HEK293 (cell line): ENCODE results near the gene MT1F.

Experiments used
- CTCF ChIA-PET: fragments of 350-600 bp; formaldehyde crosslinking; extraction: SDS; loops from one replicate; lab custom pipeline; 2021; ENCODE audit warnings: antibody characterized with exemption; lab: Yijun Ruan, JAX
- POLR2A ChIA-PET: fragments of 300-600 bp; formaldehyde crosslinking; extraction: SDS; loops from one replicate; lab custom pipeline; 2020; ENCODE audit warnings: antibody characterized with exemption, inconsistent platforms; lab: Yijun Ruan, JAX
- H3K27ac ChIP-seq: fragments of 200-500 bp; sonication (Bioruptor generic); 2 replicates; pipeline ENCODE4 v1.5.1; 2014; ENCODE audit warnings: low read depth, low read length, control low read depth, inconsistent platforms; ENCODE audit errors: extremely low read depth
- H3K36me3 ChIP-seq, 2 experiments: fragments of 200-500 bp in 1 of 2; sonication (Bioruptor generic) in 1 of 2; 1 replicate in 1 of 2; 2 replicates in 1 of 2; pipeline ENCODE4 v1.5.1; 2014 to 2017; ENCODE audit warnings: inconsistent platforms in 2 of 2, low read length in 2 of 2; ENCODE audit not compliant: control insufficient read depth in 2 of 2, insufficient read depth in 1 of 2
- H3K4me1 ChIP-seq: fragments of 200-500 bp; sonication (Bioruptor generic); 2 replicates; pipeline ENCODE4 v1.5.1; 2014; ENCODE audit warnings: mild to moderate bottlenecking, low read length, inconsistent platforms; ENCODE audit not compliant: control insufficient read depth, insufficient read depth
- H3K4me3 ChIP-seq: 2 replicates; pipeline ENCODE4 v1.5.1; 2011; ENCODE audit warnings: low read depth, mild to moderate bottlenecking, control low read depth, low read length, moderate library complexity
- H3K9me3 ChIP-seq: fragments of 200-500 bp; sonication (Bioruptor generic); 2 replicates; pipeline ENCODE4 v1.5.1; 2014; ENCODE audit warnings: low read depth, low read length, inconsistent platforms; ENCODE audit not compliant: control insufficient read depth, insufficient read depth
- GLI4 ChIP-seq: fragments of 450-650 bp; formaldehyde crosslinking; IDR thresholded peaks from 2 replicates; pipeline ENCODE4 v1.5.1; 2016; ENCODE audit warnings: missing biosample characterization, missing genetic modification characterization
- KLF10 ChIP-seq: fragments of 450-650 bp; IDR thresholded peaks from 2 replicates; pipeline ENCODE4 v1.5.1; 2018; ENCODE audit warnings: missing biosample characterization, mild to moderate bottlenecking, missing genetic modification characterization
- MYNN ChIP-seq: fragments of 450-650 bp; formaldehyde crosslinking; IDR thresholded peaks from 2 replicates; pipeline ENCODE4 v1.5.1; 2016; ENCODE audit warnings: missing biosample characterization, missing genetic modification characterization, borderline replicate concordance
- MZF1 ChIP-seq: fragments of 450-650 bp; formaldehyde crosslinking; IDR thresholded peaks from 2 replicates; pipeline ENCODE4 v1.5.1; 2017; ENCODE audit warnings: missing biosample characterization, missing genetic modification characterization, borderline replicate concordance
- TCF7L2 ChIP-seq: IDR thresholded peaks from 2 replicates; pipeline ENCODE4 v1.6.1; 2011; ENCODE audit warnings: low read depth, mild to moderate bottlenecking, inconsistent platforms, low read length, moderate library complexity, borderline replicate concordance
- YY2 ChIP-seq: fragments of 450-650 bp; formaldehyde crosslinking; IDR thresholded peaks from 2 replicates; pipeline ENCODE4 v1.5.1; 2016; ENCODE audit warnings: missing biosample characterization, missing genetic modification characterization
- ZBTB20 ChIP-seq: fragments of 450-650 bp; formaldehyde crosslinking; IDR thresholded peaks from 2 replicates; pipeline ENCODE4 v1.5.1; 2016; ENCODE audit warnings: missing biosample characterization, missing genetic modification characterization
- ZBTB49 ChIP-seq: fragments of 450-650 bp; formaldehyde crosslinking; IDR thresholded peaks from 2 replicates; pipeline ENCODE4 v1.5.1; 2016; ENCODE audit warnings: missing biosample characterization, missing genetic modification characterization, low read depth
- ZBTB6 ChIP-seq: fragments of 450-650 bp; formaldehyde crosslinking; IDR thresholded peaks from 2 replicates; pipeline ENCODE4 v1.5.1; 2017; ENCODE audit warnings: missing biosample characterization, missing genetic modification characterization
- ZFHX2 ChIP-seq: fragments of 450-650 bp; formaldehyde crosslinking; conservative IDR thresholded peaks from 2 replicates; pipeline ENCODE4 v1.5.1; 2016; ENCODE audit warnings: missing biosample characterization, missing genetic modification characterization
- ZNF140 ChIP-seq: fragments of 450-650 bp; formaldehyde crosslinking; IDR thresholded peaks from 2 replicates; pipeline ENCODE4 v1.5.1; 2016; ENCODE audit warnings: missing biosample characterization, missing genetic modification characterization
- ZNF169 ChIP-seq: fragments of 450-650 bp; formaldehyde crosslinking; IDR thresholded peaks from 2 replicates; pipeline ENCODE4 v1.5.1; 2016; ENCODE audit warnings: missing biosample characterization, missing genetic modification characterization
- ZNF211 ChIP-seq: fragments of 450-650 bp; formaldehyde crosslinking; IDR thresholded peaks from 2 replicates; pipeline ENCODE4 v1.5.1; 2016; ENCODE audit warnings: low read depth, missing biosample characterization, missing genetic modification characterization
- ZNF221 ChIP-seq: fragments of 450-650 bp; formaldehyde crosslinking; IDR thresholded peaks from 2 replicates; pipeline ENCODE4 v1.5.1; 2017; ENCODE audit warnings: missing biosample characterization, missing genetic modification characterization, borderline replicate concordance
- ZNF239 ChIP-seq: fragments of 450-650 bp; formaldehyde crosslinking; IDR thresholded peaks from 2 replicates; pipeline ENCODE4 v1.5.1; 2016; ENCODE audit warnings: missing biosample characterization, missing genetic modification characterization
- ZNF302 ChIP-seq: fragments of 450-650 bp; formaldehyde crosslinking; IDR thresholded peaks from 2 replicates; pipeline ENCODE4 v1.5.1; 2016; ENCODE audit warnings: missing biosample characterization, missing genetic modification characterization, low read depth
- ZNF335 ChIP-seq: fragments of 450-650 bp; formaldehyde crosslinking; conservative IDR thresholded peaks from 2 replicates; pipeline ENCODE4 v1.5.1; 2016; ENCODE audit warnings: missing biosample characterization, missing genetic modification characterization
- ZNF366 ChIP-seq: fragments of 450-650 bp; formaldehyde crosslinking; conservative IDR thresholded peaks from 2 replicates; pipeline ENCODE4 v1.5.1; 2016; ENCODE audit warnings: missing biosample characterization, missing genetic modification characterization
- ZNF426 ChIP-seq: fragments of 450-650 bp; formaldehyde crosslinking; IDR thresholded peaks from 2 replicates; pipeline ENCODE4 v1.5.1; 2017; ENCODE audit warnings: missing biosample characterization, missing genetic modification characterization, mild to moderate bottlenecking, inconsistent platforms, moderate library complexity
- ZNF433 ChIP-seq: fragments of 450-650 bp; formaldehyde crosslinking; IDR thresholded peaks from 2 replicates; pipeline ENCODE4 v1.5.1; 2016; ENCODE audit warnings: missing biosample characterization, missing genetic modification characterization, low read depth
- ZNF580 ChIP-seq: fragments of 450-650 bp; formaldehyde crosslinking; IDR thresholded peaks from 2 replicates; pipeline ENCODE4 v1.5.1; 2016; ENCODE audit warnings: missing biosample characterization, missing genetic modification characterization
- ZNF747 ChIP-seq: fragments of 450-650 bp; formaldehyde crosslinking; IDR thresholded peaks from 2 replicates; pipeline ENCODE4 v1.5.1; 2016; ENCODE audit warnings: missing biosample characterization, missing genetic modification characterization
- ZNF777 ChIP-seq: fragments of 450-650 bp; formaldehyde crosslinking; IDR thresholded peaks from 2 replicates; pipeline ENCODE4 v1.5.1; 2017; ENCODE audit warnings: missing biosample characterization, missing genetic modification characterization, borderline replicate concordance
- ZNF830 ChIP-seq: fragments of 450-650 bp; IDR thresholded peaks from 2 replicates; pipeline ENCODE4 v1.5.0; 2018; ENCODE audit warnings: missing biosample characterization, missing genetic modification characterization, low read depth, mild to moderate bottlenecking, moderate library complexity
- ZNF837 ChIP-seq: fragments of 450-650 bp; formaldehyde crosslinking; IDR thresholded peaks from 2 replicates; pipeline ENCODE4 v1.5.1; 2016; ENCODE audit warnings: missing biosample characterization, missing genetic modification characterization
- ZNF843 ChIP-seq: fragments of 450-650 bp; formaldehyde crosslinking; IDR thresholded peaks from 2 replicates; pipeline ENCODE4 v1.5.1; 2016; ENCODE audit warnings: missing biosample characterization, missing genetic modification characterization

Gene MT1F

GRCh38 chr16:56640076-56640475, 17.7 kb upstream of the MT1F start (continued):
- TF ChIP-seq ZBTB49 (tag by site-specific recombination) (no peak), ZNF211 (tag by site-specific recombination) (no peak), ZNF747 (tag by site-specific recombination) (no peak), ZBTB20 (no peak), KLF10 (no peak), ZNF433 (tag by site-specific recombination) (no peak), TCF7L2 (no peak)

GRCh38 chr16:56641166-56641565, 16.6 kb upstream of the MT1F start:
- H3K4me3 ChIP-seq: no peak overlapping the region
- CTCF ChIA-PET: interaction anchor here (0.6 to 1.1 kb wide), 2 partner anchors 61 to 285 kb away, joined by 3 to 4 read pairs; no protein-coding TSS in a partner anchor

GRCh38 chr16:56643080-56643778, 14.5 kb upstream of the MT1F start:
- no peak overlapping the region for H3K4me3 ChIP-seq
- no peak overlapping the region for H3K27ac ChIP-seq
- H3K4me1 ChIP-seq: no peaks in the 10 kb centered on the region
- H3K9me3 ChIP-seq: no peaks in the 10 kb centered on the region
- POLR2A ChIA-PET: interaction anchor here (0.5 to 0.7 kb wide), 2 partner anchors 13 to 317 kb away, joined by 3 to 4 read pairs; no protein-coding TSS in a partner anchor
- CTCF ChIA-PET: interaction anchor here (0.7 kb wide), 1 partner anchor 96 kb away, joined by 5 read pairs; no protein-coding TSS in a partner anchor
- H3K36me3 ChIP-seq: no peaks in the 10 kb centered on the region
- TF ChIP-seq ZNF747 (tag by site-specific recombination): no peak
- TF ChIP-seq ZNF140: no peak
- no peak for TF ChIP-seq ZNF335 (tag by site-specific recombination)
- TF ChIP-seq ZFHX2: no peak
- TF ChIP-seq YY2 (tag by site-specific recombination): no peak
- TF ChIP-seq MZF1 (tag by site-specific recombination): no peak
- TF ChIP-seq ZNF169 (tag by site-specific recombination): no peak
- TF ChIP-seq ZBTB6 (tag by site-specific recombination): no peak

More at GRCh38 chr16:56641166-56641565, 16.6 kb upstream of the MT1F start:
- TF ChIP-seq ZNF777 (tag by site-specific recombination) (no peak), GLI4 (tag by site-specific recombination) (no peak), ZNF580 (tag by site-specific recombination) (no peak), ZNF366 (no peak), MYNN (tag by site-specific recombination) (no peak), ZNF830 (tag by site-specific recombination) (no peak), ZNF837 (tag by site-specific recombination) (no peak), ZNF221 (tag by site-specific recombination) (no peak), ZNF239 (tag by site-specific recombination) (no peak), ZNF302 (tag by site-specific recombination) (no peak), ZNF426 (tag by site-specific recombination) (no peak), ZNF843 (tag by site-specific recombination) (no peak)
- no peak overlapping the region for H3K27ac ChIP-seq
- H3K4me1 ChIP-seq: no peaks in the 10 kb centered on the region
- no peaks in the 10 kb centered on the region for H3K9me3 ChIP-seq
- H3K36me3 ChIP-seq: no peaks in the 10 kb centered on the region
- POLR2A ChIA-PET: no interaction called here
